ENCODE results near the gene GATAD2B.

GATAD2B gene

DNA sequence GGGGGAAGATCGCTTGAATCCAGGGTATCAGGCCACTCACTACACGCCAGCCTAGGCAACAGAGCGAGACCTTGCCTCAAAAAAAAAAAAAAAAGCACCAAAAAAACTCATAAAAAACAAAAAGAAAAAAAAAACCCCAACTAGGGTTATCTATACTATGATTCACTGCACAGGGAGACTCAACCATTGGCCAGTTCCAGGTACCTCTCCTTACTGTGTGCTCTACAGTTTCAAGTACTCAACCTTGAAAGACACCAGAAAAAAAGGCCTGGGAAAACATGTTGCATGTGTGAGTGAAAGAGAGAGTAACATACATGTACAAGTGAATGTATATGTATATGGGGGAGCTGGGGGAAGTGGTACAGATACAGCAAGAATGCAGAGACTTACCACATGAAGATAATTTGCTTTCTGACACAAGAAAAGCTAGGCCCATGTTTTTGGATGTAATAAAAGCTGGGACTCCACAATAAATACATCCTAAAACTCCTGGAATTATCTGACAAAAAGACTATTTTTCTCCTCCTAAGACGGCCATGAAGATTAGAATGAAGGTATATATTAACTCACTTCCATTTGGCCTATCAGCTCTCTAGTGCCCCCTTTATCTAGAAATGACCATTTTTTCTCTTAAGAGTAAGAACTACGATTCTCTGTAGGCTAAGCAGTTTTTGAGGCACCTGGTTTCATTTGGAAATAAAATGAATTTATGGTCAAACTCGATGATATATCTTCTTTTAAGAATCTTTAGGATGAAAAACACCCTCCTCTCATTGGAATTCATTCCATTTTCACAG, 95.4 kb downstream of the GATAD2B start:
- no peak for DNase-seq

DNA sequence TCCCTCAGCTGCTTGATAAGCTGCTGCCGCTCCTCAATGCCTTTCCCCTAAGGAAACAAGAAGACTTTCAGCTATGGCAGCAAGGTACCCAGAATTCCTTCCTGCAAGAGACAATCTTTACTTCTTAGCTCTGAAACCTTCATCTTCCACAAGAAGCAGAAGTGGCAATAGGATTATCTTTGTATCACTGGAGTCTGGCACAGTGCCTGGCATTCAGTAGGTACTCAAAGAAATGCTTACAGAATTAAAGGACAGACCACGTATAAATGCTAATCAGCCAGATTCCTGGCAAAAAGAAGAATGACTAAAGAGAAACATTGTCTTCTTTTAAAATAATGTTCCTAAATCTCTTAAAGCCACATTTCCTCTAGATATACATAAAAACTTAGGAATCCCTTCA, 103.9 kb downstream of the GATAD2B start:
- no peak for DNase-seq

DNA sequence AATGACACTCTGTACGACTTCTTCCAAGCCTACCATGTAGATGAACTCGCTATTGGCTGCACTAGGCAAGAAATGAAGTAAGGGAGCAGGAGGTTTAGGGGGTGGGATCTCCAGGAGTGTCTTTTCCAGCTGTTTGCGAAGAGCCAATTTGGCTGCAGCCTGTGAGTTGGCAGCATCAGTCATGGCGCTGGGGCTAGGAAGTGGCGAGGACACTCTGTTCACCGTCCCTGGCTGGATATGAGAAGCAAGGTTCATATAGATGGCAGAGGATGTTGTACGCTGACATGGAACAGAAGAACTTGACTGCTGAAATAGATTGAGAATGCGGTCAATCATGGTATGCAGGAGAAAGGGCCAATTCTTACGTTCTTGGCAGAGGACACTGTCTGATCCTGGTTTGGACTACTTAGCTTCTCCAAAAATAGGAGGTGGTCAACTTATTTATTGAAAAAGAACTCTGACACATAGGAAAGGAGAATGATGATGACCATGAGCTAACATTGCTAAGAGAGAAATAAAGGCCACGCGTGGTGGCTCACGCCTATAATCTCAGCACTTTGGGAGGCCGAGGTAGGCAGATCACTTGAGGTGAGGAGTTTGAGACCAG, 106.4 kb downstream of the GATAD2B start:
- DNase-seq, result peak; percentile 19

DNA sequence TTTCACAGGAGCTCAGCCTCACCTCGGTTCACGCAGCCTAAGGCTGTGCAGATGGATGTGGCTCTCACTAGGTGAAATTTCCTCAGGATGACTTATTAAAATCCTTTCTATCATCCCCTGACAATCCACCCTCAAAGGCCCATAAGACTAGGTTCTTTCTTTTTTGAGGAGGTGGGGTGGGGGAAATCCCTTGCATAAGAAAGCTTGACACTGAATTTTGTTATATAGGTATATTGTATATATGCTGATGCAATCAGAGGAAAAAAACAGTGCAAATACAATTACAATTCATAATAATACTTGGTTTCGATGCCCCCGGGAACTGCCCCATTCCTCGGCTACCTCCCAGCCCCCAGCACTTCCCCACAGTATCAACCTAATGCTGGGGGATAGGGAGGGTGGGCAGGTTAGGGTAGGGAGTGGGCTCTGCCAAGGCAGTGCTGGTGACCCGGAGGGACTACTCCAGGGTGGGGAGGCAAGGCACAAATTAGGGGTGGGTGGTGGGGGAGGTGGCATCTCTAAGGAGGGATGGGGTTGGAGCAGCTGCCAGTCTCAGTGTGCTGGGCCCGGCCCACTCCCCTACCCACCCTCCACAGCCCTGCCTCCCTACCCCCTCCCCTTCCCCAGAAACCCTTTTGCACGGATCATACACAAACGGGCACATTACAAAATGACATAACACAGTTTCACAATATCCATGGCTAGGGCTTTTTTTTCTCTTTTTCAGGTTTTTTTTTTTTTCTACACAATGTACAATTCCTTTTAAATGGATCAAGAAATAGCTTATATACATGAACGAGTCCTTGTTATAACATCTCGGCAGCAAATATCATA, 116.7 kb downstream of the GATAD2B start:
- no peak for DNase-seq

DNA sequence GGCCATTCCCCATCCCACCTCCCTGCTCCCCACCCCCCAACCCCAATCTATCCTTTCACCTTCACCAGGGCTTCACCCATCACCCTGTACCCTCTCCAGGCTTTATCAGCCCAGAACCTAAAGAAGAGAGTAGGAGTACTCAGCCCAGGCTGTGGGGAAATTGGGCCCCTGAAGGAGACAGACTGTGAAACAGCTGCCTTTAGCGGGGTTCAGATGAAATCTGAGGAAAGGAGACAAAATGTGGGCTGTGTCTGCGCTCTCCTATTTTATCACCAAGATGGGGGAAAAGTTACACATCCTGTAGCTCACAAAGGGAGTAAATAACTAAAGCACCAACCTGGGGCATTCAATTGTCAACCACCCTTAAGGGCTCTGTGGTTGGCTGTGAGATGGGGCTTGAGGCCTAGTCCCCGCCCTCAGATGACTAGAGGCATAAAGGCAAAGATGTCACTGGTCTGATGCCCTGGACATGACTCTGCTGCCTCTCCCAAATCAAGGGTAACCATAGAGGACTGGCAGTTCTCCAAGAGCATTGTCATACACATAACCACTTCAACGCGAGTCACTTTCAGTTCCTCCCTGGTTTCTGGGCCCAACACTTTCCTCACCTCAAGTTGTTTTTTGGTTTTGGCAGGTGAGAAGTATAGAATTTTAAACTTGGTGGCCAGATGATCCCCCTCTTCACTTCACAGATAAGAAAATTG, 117.6 kb downstream of the GATAD2B start:
- DNase-seq, result peak; percentile 79

DNA sequence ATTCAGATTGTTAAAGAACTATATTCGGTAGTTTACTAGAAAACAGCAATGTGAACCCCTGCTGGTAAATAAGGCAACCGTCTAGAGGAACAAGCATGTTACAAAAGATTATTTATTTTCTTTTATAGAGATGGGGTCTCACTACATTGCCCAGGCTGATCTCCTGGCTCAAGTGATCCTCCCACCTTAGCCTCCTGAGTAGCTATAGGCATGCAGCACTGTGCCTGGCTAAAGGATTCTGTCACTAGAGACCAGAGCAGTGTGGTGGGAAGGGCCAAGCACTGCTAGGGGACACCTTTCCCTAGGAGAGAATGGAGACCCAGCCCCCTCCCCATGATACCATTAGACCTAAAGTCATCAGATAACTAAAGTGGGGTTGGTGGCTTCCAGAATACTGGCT, 118.7 kb downstream of the GATAD2B start:
- DNase-seq, result peak; percentile 10

DNA sequence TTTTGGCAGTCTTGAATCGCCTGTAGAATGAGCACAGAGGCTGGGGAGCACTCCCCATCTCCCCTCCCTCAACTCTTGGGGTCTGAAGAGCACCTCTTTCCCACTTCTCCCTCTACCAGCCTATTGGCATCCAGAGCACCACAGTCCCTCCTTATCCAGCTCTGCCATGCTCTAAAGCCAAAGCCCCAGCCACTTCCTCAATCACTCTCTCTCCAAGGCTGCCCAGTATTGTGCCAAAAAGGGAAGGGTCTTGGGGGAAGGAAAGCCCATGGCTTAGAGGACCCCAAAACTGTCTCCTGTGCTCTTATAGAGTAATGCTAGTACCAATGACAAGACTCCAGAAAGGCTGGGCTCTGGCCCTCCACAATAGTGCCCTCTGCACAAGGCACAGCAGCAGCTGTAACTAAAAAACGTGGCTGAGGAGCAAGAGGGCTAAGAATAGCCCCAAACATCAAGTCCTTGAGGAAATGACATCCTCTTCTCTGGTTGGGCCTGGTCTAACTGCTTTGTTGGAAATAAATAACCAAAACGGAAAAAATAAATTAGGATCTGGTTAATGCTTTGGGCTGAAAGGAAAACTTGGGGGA, 119.2 kb downstream of the GATAD2B start:
- peak; percentile 14 for DNase-seq

DNA sequence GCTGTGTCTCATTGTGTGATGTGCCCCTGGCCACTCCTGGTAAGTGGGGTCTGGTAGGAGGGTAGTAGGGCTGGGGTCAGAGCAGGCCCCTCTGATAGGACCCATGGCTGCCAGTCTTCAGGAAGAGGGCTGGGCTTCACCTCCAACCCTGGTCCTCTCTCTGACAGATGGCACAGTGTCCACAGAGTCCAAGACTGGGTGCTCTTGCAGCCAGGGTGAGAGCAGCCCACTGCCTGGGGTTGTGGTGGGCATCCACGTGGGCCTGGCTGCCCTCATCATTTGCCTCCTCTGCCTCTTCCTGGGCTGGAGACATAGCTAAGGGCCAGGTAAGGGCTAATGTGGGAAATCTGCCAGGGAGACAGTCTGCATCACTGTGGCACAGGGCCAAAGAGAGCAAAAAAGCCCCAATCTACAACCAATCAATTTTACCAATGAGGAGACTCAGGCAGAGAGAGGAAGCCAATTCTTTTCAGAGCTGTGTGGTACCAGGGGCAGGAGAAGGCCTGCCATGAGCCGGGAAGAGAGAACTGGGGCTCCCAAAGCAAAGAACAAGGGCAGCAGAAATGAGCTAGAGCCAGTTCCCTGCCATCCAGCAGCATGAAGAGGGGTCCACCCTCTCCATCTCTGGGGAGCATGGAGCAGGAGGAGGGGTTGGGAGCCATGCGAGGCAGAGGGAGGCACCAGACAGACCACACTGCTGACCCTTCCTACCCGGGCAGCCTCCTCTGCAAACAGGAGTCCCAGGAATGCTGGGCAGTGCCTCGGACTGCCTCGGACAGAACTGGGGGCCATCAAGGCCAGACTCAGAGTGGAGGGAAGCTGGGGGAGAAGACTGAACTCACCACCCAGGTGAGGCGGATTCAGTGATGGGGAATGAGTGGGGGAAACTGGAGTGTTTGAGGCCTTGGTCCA, 120.7 kb downstream of the GATAD2B start:
- DNase-seq, result no peak

DNA sequence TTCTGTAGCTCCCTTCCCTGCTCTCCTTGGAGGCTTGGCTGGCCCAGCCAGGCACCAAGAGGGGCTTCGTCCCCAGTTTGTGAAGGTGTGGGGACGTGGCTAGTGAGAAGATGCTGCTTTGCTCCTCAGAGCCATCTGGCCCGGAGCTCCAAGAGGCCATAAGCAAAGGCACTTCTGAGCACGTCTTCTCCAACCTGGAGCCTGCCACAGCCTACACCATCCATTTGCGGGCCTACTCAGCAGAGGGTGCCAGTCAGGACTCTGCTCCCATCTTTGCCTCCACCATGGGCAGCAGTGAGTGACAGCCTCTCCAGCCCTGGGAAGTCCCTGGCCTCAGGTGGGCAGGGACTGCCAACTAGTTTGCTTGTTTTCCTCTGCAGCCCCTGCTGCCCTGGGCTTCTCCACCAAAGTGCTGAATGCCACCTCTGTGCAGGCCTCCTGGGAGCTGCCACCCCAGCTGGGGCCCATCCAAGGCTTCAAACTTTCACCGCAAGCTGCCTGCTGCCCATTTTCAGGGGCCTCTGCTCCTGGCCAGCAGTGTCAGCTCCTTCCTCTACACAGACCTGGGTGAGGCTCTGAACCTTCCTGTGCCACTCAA, 121.6 kb downstream of the GATAD2B start:
- DNase-seq, result no peak

DNA sequence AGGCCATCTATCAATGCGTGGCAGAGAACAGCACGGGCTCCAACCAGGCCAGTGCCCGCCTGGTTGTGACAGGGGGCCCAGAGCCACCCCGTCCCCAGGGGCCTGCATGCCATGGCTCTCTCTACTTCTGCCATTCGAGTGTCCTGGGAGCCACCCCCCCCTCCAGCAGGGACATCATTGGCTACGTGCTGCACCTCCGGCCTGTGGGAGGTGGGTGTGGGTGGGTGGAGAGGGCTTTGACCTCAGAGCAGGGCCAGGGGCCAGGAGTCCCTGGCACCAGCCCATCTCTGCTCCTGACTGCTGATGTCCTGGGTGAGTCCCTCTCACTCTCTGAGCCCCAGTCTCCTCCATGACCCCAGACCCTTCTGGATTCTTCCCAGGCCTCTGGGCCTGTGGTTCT, 122.3 kb downstream of the GATAD2B start:
- DNase-seq, result no peak

DNA sequence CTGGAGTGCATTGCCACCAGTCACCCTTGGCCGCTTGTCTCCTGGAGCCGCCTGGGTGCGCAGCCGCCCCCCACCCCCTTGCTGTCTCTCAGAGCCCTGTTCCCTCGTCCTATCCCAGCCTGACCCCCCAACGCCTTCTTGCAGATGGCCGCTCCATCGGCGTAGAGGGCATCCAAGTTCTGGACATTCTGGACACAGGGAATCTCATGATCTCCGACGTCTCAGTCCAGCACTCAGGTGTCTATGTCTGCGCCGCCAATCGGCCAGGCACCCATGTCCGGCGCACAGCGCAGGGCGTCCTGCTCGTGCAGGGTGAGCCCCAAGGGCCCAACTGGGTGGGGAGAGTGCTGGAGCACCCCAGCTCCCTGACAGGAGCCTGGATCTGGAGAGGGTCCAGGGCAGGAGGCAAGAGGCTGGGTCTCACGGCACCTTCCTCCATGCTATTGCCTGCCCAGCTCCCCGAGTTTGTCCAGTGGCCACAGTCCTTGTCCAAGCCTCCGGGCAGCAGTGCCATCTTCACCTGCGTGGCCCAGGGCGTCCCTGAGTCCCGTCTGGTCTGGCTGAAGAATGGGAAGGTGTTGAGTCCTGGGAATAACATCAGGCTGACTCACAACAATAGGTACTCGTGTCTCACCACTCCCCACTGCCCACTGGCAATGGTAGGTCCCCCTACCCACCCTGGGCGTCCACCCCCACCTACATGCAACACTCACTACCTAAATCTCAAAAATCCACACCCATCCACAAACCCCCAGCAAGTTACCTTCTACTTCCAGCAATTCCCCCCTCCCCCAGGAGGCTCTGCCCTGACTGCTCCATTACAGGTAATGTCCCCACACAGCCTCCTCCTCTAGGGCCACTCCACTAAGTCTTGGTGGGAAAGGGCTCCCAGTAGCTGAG, 123.0 kb downstream of the GATAD2B start:
- DNase-seq, result no peak

DNA sequence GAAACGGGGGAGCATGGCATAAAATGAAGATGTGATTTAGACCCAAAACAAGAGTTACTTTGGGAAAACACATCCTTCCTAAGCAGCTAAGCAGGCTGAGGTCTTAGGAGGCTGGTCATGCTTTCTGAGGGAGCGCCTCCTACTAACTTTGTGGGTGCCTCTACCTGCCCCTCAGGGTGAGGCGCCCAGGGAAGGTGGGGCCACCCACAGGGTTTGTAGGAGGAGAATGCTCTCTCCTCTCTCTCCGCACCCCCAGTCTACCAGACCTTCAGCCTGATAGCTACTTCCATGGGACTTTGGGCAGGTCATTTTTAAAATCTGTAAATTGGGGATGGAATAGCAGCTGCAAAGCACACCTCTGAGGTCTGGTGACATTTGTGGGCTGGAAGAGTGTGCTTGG, 123.8 kb downstream of the GATAD2B start:
- no peak for DNase-seq

DNA sequence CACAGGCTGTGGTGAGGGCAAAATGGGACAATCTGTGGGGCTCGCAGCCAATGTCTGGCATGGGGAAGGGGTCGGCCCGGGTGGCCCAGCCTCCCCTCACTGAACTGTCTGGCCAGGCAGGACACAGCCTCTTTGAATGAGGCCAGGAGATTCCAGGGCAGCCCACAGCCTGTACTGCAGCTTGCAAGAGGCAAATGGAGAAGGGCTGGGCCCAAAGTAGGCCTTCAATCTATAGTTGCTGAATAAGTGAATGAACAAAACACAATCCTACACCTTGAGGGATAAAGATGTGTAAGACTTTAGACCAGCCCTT, 124.3 kb downstream of the GATAD2B start:
- no peak for DNase-seq

DNA sequence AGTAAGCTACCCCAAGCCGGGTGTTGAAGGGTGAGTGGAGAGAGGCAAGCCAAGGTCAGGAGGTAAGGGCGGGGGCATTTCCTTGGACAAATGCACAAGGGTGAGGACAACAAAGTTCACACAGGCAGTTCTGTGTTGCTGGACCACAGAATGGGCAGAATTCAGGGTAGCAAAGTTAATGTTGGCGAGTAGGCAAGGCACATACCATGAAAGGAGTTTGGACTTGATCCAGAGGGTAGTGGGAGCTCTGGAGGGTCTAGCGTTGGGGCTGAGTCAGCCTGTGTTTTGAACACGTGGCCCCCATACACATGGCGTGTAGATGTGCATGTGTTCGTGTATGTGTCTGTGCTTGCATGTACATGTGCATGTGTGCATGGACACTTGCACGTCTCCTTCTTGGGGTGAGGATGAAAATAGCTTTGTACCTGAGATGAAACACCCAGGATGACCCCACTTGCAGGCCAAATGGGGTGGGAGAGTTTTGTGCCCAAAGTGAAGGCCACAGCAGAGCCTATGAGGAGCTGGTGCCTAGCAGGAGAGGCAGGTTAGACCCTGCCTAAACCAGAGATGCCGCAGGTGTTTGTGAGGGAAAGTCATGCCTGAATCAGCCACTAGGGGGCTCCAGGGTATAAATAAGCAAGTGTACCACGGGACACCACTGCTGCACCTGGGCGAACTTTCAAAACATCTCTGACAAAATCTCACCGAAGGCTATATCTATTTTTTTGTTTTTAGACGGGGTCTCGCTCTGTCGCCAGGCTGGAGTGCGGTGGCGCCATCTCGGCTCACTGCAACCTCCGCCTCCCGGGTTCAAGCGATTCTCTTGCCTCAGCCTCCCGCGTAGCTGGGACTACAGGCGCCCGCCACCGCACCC, 125.7 kb downstream of the GATAD2B start:
- DNase-seq, result peak; percentile 93

DNA sequence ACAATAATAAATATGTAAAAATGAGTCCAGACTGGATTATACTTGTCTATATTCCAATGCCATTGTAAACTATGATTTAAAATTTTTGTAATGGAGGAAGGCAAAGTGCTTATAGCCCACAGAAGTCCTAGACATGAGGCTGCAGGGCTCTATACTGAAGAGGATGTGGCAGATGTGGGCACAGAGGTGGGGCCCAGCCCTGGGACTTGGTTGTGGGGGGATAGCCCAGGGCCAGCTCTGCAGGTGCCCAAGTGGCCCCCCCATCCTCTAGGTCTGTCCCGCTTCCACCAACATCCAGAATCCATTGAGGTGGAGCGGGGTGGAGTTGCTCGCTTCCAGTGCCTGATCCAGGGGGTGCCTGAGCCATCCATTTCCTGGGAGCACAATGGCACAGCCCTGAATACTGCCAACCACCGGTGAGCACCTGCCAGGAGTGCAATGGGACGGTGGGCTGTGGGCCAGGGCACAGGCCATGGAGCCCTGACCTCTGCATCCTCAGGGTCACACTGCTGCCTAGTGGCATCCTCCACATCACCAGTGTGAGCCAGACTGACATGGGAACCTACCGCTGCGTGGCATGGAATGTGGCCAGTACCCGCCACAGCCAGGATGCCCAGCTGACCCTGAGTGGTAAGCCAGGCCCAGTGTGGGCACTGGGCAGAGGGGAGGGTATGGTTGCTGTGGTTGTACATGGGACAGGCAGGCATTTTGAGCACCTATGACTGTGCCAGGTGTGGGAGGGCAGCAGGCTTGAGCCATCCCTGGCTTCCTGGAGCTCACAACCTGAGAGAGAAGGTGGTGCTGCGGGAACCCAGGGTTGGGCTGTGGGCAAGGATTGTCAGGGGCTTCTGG, 126.6 kb downstream of the GATAD2B start:
- DNase-seq, result no peak

DNA sequence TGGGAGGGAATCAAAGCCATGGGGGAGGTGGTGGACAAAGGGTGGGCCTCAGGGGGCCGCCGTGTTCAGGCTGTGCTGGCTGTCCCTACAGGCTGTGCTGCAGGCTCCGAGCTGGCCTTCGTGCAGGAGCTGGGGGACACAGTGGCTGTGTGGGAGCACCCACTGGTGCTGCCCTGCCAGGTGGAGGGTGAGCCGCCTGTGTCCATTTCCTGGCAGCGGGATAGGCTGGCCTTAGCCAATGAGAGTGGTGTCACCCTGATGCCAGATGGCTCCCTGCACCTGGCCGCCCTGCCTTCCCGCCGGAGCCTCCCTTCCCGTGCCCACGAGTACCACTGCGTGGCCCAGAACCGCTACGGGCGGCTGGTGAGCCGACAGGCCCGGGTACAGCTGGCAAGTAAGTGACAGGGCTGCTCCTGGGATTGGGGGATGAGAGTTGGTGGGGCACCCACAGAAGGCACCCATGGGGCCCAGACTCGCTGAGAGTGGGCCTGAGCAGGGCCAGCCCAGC, 127.4 kb downstream of the GATAD2B start:
- DNase-seq, result no peak

DNA sequence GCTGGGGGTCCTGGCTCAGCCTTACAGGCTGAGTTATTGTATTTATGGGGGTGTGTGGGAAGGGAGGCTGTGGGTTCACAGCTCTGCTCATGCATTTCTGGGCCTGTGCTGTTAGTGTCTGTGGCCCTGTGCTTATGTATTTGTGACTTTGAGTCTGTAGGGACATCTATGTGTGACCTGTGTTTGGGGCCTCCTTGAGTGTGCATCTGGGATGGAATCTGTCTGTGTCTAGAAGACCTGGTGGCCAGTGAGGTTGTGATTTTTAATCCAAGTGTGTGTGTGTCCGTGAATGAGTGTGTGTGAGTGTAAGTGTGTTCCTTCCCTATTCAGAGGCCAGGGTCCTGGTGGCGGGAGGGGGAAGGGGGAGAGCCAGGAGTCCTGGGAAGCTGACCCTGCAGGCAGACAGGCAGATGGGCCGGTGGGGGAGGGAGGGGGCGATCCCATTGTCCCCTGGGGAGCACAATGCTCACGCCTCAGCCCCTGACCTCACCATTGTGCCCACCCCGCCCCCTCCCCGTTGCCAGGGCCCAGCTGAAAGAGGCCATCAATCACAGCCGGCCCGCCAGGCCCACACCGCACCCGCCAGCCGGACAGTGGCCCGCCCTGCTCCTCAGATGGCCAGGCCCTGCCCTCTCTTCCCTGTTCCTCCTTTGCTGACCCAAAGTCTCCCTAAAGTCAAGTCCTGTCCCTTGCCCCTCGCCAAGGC, 128.0 kb downstream of the GATAD2B start:
- no peak for DNase-seq

All from stimulated activated CD8-positive, alpha-beta memory T cell treated with anti-CD3 and anti-CD28 coated beads, Interleukin-4, amount 100 ng/mL, for 48 hours (primary cell).